GM12878 (cell line): Measurements from ENCODE around the gene RPP40. TPM values are rescaled to one million over a fixed set of nuclear protein-coding genes. Genes with fewer than 3 reads are reported as not detected.
A peak's percentile ranks its signal among the peaks of the same experiment; 100 is the strongest.

Experiments used
- CTCF ChIP-seq, 3 experiments: IDR thresholded peaks in 2 of 3; conservative IDR thresholded peaks in 1 of 3; 2 replicates each; pipeline ENCODE4 v1.5.1; 2011; ENCODE audit warnings: low read depth in 3 of 3, low read length in 3 of 3, mild to moderate bottlenecking in 3 of 3, control low read depth in 2 of 3, moderate library complexity in 2 of 3, inconsistent platforms in 1 of 3, mixed read lengths in 1 of 3; ENCODE audit not compliant: control insufficient read depth in 2 of 3, insufficient read depth in 1 of 3; ENCODE audit errors: extremely low read depth in 1 of 3
- E2F8 ChIP-seq: fragments of 450-650 bp; IDR thresholded peaks from 2 replicates; pipeline ENCODE4 v1.6.1; 2018; ENCODE audit warnings: mild to moderate bottlenecking, low read depth, moderate library complexity; ENCODE audit not compliant: partially characterized antibody
- EP300 ChIP-seq, 2 experiments: fragments of 150-350 bp in 1 of 2; IDR thresholded peaks; 2 replicates each; pipeline ENCODE4 v1.6.1; 2011 to 2012; ENCODE audit warnings: low read depth in 2 of 2, low read length in 2 of 2, borderline replicate concordance in 1 of 2, improper control_type of control experiment in 1 of 2, inconsistent platforms in 1 of 2; ENCODE audit not compliant: control insufficient read depth in 1 of 2
- HCFC1 ChIP-seq: fragments of 150-350 bp; IDR thresholded peaks from 2 replicates; pipeline ENCODE4 v1.6.1; 2014; ENCODE audit warnings: low read length
- IRF5 ChIP-seq: fragments of 450-650 bp; IDR thresholded peaks from 2 replicates; pipeline ENCODE4 v1.6.1; 2017; ENCODE audit warnings: borderline replicate concordance
- MEF2B ChIP-seq: fragments of 450-650 bp; IDR thresholded peaks from 2 replicates; pipeline ENCODE4 v1.6.1; 2018; ENCODE audit warnings: mild to moderate bottlenecking, moderate library complexity; ENCODE audit not compliant: partially characterized antibody, poor library complexity, severe bottlenecking
- NFYA ChIP-seq: IDR thresholded peaks from 2 replicates; pipeline ENCODE4 v1.6.1; 2011; ENCODE audit warnings: low read depth, mild to moderate bottlenecking, low read length, improper control_type of control experiment, borderline replicate concordance
- PAX5 ChIP-seq: IDR thresholded peaks from 2 replicates; pipeline ENCODE4 v1.6.1; 2011; ENCODE audit warnings: low read depth, low read length, borderline replicate concordance
- SIX5 ChIP-seq: IDR thresholded peaks from 2 replicates; pipeline ENCODE4 v1.6.1; 2011; ENCODE audit warnings: mild to moderate bottlenecking, low read depth, low read length, moderate library complexity; ENCODE audit not compliant: severe bottlenecking
- SMAD5 ChIP-seq: IDR thresholded peaks from 2 replicates; pipeline ENCODE4 v1.6.1; 2016; ENCODE audit warnings: antibody characterized with exemption, low read depth
- STAT3 ChIP-seq: IDR thresholded peaks from 2 replicates; pipeline ENCODE4 v1.6.1; 2011; ENCODE audit warnings: low read depth, low read length, improper control_type of control experiment
- TAF1 ChIP-seq: IDR thresholded peaks from 2 replicates; pipeline ENCODE4 v1.6.1; 2011; ENCODE audit warnings: mild to moderate bottlenecking, low read depth, low read length, borderline replicate concordance
- USF1 ChIP-seq: IDR thresholded peaks from 2 replicates; pipeline ENCODE4 v1.6.1; 2011; ENCODE audit warnings: borderline replicate concordance, low read depth, mild to moderate bottlenecking, moderate library complexity, mixed read lengths, low read length; ENCODE audit not compliant: insufficient read depth; ENCODE audit errors: extremely low read length
- USF2 ChIP-seq: IDR thresholded peaks from 2 replicates; pipeline ENCODE4 v1.6.1; 2011; ENCODE audit warnings: low read depth, low read length, improper control_type of control experiment, borderline replicate concordance
- ZBTB11 ChIP-seq: fragments of 450-650 bp; formaldehyde crosslinking; IDR thresholded peaks from 2 replicates; pipeline ENCODE4 v1.5.0; 2022; ENCODE audit warnings: mild to moderate bottlenecking, missing genetic modification characterization
- ZNF622 ChIP-seq: fragments of 450-650 bp; IDR thresholded peaks from 2 replicates; pipeline ENCODE4 v1.6.1; 2017; ENCODE audit warnings: mild to moderate bottlenecking, inconsistent platforms
- polyA plus RNA-seq, 11 experiments: library from polyadenylated mRNA; depleted of rRNA in 4 of 11; unstranded in 6 of 11; stranded (reverse) in 5 of 11; fragments of >200 nt; fragmentation: Nextera tagmentation in 4 of 11; fragmentation: Illumina TruSeq in 1 of 11; extraction: Ambion mirVana in 4 of 11; extraction: Trizol in 1 of 11; gene quantifications; 1 replicate in 1 of 11; 2 replicates in 10 of 11; pipeline versions ENCODE4 v1.2.1 to v1.2.3, GENCODE V29; 2011 to 2016; ENCODE audit warnings: inconsistent platforms in 2 of 11, missing spikeins in 2 of 11, low read depth in 1 of 11
- total RNA-seq, 4 experiments: library from RNA; depleted of rRNA in 3 of 4; stranded (reverse); fragments of >200 nt in 3 of 4; fragmentation: Illumina TruSeq in 1 of 4; extraction: Trizol in 1 of 4; gene quantifications; 2 replicates each; pipeline versions ENCODE4 v1.2.1 to v1.2.3, GENCODE V29; 2013 to 2021

RPP40 gene
- total and polyA plus RNA-seq, 10 of the 15 experiments (the other 5 are each of a cell fraction or from before 2014, with no cell fraction given): 5.6 to 46.3 (median 21.7) TPM

- no peak for TF ChIP-seq ZBTB11 (CRISPR knock-in tag)
- peak; percentile 95 for TF ChIP-seq SIX5
- no peak for TF ChIP-seq PAX5
- TF ChIP-seq EP300 (IDR thresholded peaks at IDR 0.05; ENCODE audit: borderline replicate concordance in 1 of 2, control insufficient read depth in 1 of 2, low read depth in 2 of 2, low read length in 2 of 2): no peak
- no peak for TF ChIP-seq USF1
- TF ChIP-seq TAF1: 0 out of 2 replicates have a peak, but pooled peaks have one; percentile 28
- no peak for TF ChIP-seq NFYA
- TF ChIP-seq ZNF622: no peak
- TF ChIP-seq MEF2B: no peak
- TF ChIP-seq STAT3: no peak
- peak; percentile 98 for TF ChIP-seq HCFC1
- TF ChIP-seq E2F8: no peak
- peak; percentile 80 to 86 (median 83) for TF ChIP-seq CTCF (IDR thresholded peaks at IDR 0.05 in 2 of 3, conservative IDR thresholded peaks at IDR 0.05 in 1 of 3; ENCODE audit: control insufficient read depth in 2 of 3, extremely low read depth in 1 of 3, insufficient read depth in 1 of 3, low read depth in 3 of 3, low read length in 3 of 3)
- peak; percentile 61; the same call in 1 of the 2 replicates for TF ChIP-seq SMAD5
- TF ChIP-seq IRF5: no peak
- no peak for TF ChIP-seq USF2
Measured at GRCh38 chr6:5003604-5004372, at the start of gene RPP40 (continued).
